Choroid plexus epithelial cell (primary cell): ENCODE results near the gene PCP4.

Experiments
- DNase-seq: peaks from one replicate; pipeline ENCODE4 v3.0.0-alpha.2; 2010; ENCODE audit warnings: low read depth
- H3K4me3 ChIP-seq: 2 replicates; pipeline ENCODE4 v1.5.1; 2011; ENCODE audit warnings: low read depth, mild to moderate bottlenecking, control low read depth, low read length, moderate library complexity
- TF ChIP-seq, protein P1 (sequence below): conservative IDR thresholded peaks from 2 replicates; pipeline ENCODE4 v1.5.1; 2011; ENCODE audit warnings: low read depth, mild to moderate bottlenecking, control low read depth, inconsistent platforms, low read length, moderate library complexity

Gene PCP4

DNA sequence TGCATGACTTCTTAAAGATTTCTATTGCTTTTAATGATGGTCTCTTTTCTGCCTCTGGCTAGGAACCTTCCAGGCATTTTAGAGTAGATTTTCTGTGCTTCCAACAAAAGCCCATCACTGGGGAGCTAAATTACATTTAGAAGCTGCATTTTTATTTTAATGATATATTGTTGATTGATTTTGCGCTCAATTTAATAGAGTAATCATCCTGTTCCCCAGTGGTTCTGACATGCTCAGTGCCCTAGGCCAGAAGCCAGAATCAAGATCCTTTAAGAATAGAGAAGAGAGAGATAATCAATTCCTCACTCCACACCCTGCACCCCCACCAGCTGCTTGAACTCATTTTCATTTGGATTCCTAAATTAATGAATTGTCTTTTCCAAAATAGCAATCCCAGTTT is 97.8 kb downstream of the PCP4 start:
- no peak overlapping the region for H3K4me3 ChIP-seq
- TF ChIP-seq, protein P1, sequence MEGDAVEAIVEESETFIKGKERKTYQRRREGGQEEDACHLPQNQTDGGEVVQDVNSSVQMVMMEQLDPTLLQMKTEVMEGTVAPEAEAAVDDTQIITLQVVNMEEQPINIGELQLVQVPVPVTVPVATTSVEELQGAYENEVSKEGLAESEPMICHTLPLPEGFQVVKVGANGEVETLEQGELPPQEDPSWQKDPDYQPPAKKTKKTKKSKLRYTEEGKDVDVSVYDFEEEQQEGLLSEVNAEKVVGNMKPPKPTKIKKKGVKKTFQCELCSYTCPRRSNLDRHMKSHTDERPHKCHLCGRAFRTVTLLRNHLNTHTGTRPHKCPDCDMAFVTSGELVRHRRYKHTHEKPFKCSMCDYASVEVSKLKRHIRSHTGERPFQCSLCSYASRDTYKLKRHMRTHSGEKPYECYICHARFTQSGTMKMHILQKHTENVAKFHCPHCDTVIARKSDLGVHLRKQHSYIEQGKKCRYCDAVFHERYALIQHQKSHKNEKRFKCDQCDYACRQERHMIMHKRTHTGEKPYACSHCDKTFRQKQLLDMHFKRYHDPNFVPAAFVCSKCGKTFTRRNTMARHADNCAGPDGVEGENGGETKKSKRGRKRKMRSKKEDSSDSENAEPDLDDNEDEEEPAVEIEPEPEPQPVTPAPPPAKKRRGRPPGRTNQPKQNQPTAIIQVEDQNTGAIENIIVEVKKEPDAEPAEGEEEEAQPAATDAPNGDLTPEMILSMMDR, result no peak
- no peak for DNase-seq

DNA sequence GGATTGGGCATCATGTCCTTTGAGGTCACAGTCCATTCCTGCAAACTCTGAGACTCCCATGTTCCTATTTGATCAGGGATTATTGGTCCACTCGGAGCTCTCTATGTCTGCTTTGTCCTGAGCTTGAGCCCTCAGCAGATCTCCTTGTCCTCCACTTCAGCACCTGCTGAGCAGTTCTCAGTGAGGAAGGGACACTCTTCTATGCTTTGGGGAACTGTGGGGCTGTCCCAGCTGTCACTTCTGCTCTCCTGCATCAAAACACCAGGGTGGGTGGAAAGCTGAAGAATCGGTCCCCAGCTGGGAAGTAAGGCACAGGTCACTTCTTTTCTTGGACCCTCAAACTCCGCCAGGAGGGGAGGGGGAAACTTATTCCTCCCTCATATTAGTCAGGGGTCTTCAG is 99.5 kb downstream of the PCP4 start:
- no peak overlapping the region for H3K4me3 ChIP-seq
- DNase-seq, result no peak
- TF ChIP-seq, protein P1, result no peak

DNA sequence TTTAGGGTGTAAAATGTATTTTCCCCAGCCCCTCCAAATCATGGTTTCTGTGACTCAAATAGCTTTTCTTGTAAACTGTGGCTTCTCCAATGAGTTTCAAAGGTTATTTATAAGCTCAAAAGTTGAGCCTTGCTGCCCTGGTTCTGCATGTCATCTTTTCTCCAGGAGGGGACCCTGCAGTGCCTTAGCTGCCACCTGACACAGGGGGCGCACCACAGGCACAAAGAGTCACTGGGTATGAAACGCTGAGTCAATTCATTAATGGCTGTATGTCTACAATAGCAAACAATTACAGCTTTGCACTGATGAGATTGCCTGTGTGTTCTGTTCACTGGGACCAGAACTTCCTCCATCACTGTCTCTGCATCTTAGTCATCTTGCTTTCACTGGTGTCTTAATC is 100.8 kb downstream of the PCP4 start:
- TF ChIP-seq, protein P1, result no peak
- DNase-seq, result no peak

DNA sequence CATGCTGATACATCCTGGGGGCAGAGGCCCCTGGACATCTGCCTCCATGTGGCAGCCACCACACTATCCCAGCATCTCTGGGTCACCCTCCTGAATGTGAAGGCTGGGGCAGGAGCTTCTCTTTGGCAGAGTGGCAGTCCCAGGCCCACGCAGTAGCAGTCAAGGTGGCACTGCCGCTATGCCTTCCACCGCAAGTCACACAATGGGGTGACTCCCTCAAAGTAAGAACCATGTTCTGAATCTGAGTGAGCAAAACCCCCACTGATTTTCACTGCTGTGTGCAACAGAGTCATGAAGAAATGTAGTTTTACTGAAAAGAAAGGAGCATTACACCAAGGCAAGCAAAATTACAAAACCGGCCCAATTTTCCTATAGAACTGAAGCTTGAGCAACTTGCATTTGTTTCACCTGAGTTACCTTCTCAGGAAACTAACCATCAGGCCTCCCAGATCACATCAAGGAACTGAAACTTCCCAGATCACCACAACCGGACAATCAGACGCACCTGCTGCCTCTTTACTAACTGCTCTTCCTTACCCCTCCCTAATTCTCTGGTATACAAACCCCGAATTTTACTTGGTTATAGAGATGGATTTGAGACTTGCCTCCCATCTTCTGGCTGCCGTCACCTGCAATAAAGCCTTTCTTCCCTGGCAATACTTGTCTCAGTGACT is 102.6 kb downstream of the PCP4 start:
- TF ChIP-seq, protein P1, result no peak
- no peak for DNase-seq
- no peak overlapping the region for H3K4me3 ChIP-seq

More for the DNA sequence above, 100.8 kb downstream of the PCP4 start:
- H3K4me3 ChIP-seq, result no peak overlapping the region

DNA sequence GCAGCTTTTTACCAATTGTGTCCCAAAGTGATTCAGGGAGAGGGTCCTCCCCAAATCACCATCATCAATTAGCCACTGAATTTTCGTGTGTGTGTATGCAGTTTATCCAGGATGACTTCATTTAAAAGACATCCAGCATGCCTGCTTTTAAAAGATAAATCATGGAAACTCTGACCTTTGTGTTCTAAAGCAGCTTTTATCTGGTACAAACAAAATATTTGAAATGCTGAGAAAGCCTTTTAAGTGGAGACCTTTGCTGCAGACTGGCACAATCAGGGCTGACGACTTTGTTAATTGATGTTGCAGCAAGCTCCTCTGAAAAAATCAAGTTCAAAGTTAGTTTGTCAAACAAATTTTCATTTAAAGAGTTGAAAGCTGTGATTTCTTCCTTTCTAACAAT is 104.7 kb downstream of the PCP4 start:
- no peak overlapping the region for H3K4me3 ChIP-seq
- TF ChIP-seq, protein P1, result no peak
- DNase-seq, result no peak

DNA sequence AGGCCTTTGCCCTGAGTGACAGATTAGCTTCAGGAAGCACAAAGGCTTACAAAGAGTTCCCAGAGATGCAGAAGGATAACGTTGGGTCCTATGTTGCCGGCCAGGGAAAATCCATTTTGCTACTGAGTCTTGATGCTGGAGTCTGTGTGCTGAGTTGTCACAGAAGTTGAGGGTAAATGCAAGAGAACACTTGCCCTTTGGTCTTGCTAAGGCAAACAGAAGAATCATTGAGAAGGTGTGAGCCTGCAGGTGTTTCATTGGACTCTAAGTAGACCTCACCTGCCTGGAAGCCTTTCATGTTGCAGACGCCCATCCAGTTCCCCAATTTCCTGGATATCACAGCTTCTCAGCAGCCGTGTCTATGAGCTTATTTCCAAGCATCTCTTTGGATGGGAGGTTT is 105.2 kb downstream of the PCP4 start:
- TF ChIP-seq, protein P1, result no peak
- DNase-seq, result no peak
- H3K4me3 ChIP-seq, result no peak overlapping the region
